ENCODE results near the gene DCN.

The DCN gene

DNA sequence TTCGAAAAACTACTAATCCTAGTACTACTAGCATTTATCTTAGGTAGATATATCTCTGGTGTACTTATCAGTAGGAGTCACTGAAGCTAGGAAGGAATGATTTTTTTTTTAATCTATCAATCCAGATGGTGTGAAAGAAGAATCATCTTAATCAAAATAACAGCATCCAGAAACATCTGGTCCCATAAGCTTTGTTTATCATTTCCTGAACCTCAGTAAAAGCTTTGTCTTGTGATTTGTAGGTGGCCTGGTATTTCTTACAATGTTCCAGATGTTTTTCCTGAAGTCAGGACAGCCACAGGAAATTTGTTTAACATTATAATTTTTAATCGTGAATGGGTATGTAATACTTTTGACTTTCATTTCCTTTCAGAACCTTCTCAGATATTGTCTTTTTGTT lies 43.3 kb downstream of the DCN start:
- H3K27me3 Mint-ChIP-seq: no peaks in the 10 kb centered on the region
- H3K27ac Mint-ChIP-seq: no peak overlapping the region
- no peaks in the 10 kb centered on the region for H3K9me3 Mint-ChIP-seq
- no peak for DNase-seq
- CTCF ChIA-PET: no interaction called here
- H3K4me1 Mint-ChIP-seq: no peaks in the 10 kb centered on the region
- no peak overlapping the region for H3K4me3 Mint-ChIP-seq
- H3K36me3 Mint-ChIP-seq: no peaks in the 10 kb centered on the region

DNA sequence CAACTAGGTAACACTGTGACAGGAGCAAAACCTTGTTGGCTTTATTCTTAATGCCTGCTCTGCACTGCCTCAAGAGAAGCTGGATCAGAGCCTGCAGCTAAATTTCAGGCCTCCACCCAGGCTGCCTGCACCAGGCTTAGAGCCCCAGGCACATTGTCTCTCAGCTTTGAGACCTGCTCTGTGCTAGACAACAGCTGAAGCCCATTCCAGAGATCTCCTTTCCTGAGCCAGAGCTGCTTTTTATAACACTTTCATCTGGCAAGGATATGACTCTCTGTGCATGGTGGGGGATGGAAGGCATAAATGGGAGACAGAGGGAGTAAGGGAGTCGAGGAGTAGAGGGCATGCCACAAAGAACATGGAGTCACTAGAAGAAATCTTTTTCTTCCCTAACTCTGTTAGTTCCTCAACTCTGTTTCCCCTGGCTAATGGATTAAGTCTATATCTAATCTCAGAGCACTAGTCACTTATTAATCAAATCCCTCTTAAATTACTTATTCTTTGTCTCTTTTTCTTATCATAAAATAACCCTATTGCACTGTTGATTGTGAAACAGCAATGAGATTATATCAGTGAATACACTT lies 44.2 kb downstream of the DCN start:
- CTCF ChIA-PET: no interaction called here
- no peaks in the 10 kb centered on the region for H3K4me1 Mint-ChIP-seq
- no peaks in the 10 kb centered on the region for H3K36me3 Mint-ChIP-seq
- no peak overlapping the region for H3K4me3 Mint-ChIP-seq
- DNase-seq: no peak
- no peaks in the 10 kb centered on the region for H3K9me3 Mint-ChIP-seq
- no peak overlapping the region for H3K27ac Mint-ChIP-seq
- H3K27me3 Mint-ChIP-seq: no peaks in the 10 kb centered on the region

DNA sequence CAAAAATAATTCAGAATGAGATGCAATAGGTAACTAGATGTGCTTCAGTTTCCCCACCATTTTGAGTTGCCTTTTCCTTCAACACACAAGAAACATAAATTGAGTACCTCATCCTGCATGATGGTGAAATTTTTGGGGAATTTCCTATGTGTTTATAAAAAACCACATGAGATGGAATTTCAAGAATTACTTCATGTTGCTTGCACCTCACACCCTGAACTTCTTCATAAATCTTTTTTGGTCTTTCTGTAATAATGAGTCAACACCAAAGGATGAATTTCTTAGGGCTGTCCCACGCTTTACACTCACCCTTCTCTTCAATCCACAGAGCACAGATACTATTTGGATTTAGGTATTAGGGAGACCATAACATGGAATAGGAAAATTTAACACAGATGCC lies 48.7 kb downstream of the DCN start:
- H3K36me3 Mint-ChIP-seq: no peaks in the 10 kb centered on the region
- CTCF ChIA-PET: no interaction called here
- H3K27me3 Mint-ChIP-seq: no peaks in the 10 kb centered on the region
- no peak for DNase-seq
- no peaks in the 10 kb centered on the region for H3K4me1 Mint-ChIP-seq
- H3K9me3 Mint-ChIP-seq: no peaks in the 10 kb centered on the region
- H3K4me3 Mint-ChIP-seq: no peak overlapping the region
- H3K27ac Mint-ChIP-seq: no peak overlapping the region

DNA sequence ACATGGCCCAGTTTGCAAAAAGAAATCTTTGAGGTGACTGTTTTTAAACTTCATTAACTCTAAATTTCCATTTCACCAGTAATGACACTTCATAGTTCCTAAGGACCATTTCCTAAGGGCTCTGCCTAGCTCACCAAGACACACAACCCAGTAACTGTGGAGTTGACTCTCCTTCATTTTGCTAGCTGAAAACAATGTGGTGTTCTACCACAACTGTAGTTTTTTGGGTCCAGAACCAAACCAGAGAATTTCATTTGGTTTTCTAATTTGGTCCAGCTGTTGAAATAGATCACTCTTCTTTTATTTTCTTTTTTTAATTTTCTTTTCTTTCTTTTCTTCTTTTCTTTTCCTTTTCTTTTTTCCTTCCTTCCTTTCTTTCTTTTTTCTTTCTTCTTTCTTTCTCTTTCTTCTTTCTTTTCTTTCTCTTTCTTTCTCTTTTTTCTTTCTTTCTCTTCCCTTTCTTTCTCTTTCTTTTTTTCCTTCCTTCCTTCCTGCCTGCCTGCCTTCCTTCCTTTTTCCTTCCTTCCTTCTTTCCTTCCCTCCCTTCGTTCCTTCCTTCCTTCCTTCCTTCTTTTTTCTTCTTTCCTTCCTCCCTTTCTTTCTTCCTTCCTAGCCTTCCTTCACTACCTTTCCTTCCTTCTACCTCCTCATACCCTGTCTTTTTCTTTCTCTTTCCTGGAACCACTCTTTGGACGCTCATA lies 52.8 kb downstream of the DCN start:
- Mint-ChIP-seq H3K27ac (no peak overlapping the region), H3K4me3 (no peak overlapping the region), H3K36me3 (no peaks in the 10 kb centered on the region), H3K9me3 (no peaks in the 10 kb centered on the region), H3K27me3 (no peaks in the 10 kb centered on the region), H3K4me1 (no peaks in the 10 kb centered on the region)
- CTCF ChIA-PET: no interaction called here
- DNase-seq: no peak

DNA sequence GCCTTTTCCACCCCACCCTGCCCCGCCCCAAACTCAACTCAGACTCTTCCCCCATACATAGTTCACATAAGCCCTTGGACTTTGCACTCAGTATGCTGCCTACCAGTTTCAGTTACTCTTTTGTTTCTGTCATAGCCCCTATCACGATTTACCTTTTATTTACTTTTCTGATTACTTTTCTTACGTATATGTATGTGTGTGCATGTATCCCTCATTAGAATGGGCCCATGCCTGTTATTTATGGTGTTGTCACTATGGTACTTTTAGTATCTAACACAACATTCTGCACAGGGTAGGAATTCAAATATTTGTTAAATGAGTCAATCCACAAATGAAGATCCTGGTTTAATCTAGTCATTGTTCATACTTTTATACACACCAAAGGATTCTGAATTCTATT lies 54.9 kb downstream of the DCN start:
- Mint-ChIP-seq H3K36me3 (no peaks in the 10 kb centered on the region), H3K27ac (no peak overlapping the region), H3K9me3 (no peaks in the 10 kb centered on the region), H3K4me3 (no peak overlapping the region), H3K27me3 (no peaks in the 10 kb centered on the region), H3K4me1 (no peaks in the 10 kb centered on the region)
- no peak for DNase-seq
- CTCF ChIA-PET: no interaction called here

DNA sequence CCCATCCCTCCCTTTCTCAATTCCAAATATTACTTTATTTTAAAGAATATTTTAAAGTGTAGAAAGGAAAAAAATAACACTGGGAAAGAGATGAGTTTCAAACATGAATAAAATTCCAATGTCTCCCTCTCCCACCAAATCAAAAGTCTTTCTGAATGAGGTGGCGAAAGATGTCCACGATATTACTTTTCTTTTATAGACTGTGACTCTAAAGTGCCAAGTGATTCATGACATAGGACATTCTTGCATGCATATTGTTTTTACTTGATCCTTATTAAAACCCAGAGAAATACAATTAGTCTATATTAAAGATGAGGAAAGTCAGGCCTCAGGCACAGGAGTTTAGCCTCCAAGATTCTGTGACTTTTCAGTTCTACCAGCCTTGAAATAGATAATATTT lies 55.3 kb downstream of the DCN start:
- H3K4me3 Mint-ChIP-seq: no peak overlapping the region
- no peaks in the 10 kb centered on the region for H3K9me3 Mint-ChIP-seq
- H3K4me1 Mint-ChIP-seq: no peaks in the 10 kb centered on the region
- H3K36me3 Mint-ChIP-seq: no peaks in the 10 kb centered on the region
- CTCF ChIA-PET: no interaction called here
- H3K27me3 Mint-ChIP-seq: no peaks in the 10 kb centered on the region
- H3K27ac Mint-ChIP-seq: no peak overlapping the region
- no peak for DNase-seq

DNA sequence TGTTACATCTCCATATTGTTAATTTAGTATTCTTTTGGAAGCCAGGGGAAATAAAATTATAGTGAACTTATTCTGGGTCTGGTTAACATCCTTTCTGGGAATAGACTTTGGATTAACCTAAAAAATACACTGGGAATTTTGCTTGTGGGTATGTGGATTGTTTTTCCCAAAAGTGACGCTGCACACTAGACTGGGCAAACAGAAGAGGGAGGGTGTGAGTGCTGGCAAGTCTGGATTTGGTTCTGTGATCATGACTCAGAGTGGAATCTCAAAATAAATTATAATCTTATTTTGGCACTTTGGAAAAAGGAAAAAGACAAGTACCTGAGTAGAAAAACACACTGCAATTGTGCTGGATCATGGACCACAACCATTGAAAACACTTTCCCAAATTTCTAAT lies 56.1 kb downstream of the DCN start:
- H3K27ac Mint-ChIP-seq: no peak overlapping the region
- DNase-seq: no peak
- no peak overlapping the region for H3K4me3 Mint-ChIP-seq
- no peaks in the 10 kb centered on the region for H3K9me3 Mint-ChIP-seq
- CTCF ChIA-PET: no interaction called here
- H3K27me3 Mint-ChIP-seq: no peaks in the 10 kb centered on the region
- H3K36me3 Mint-ChIP-seq: no peaks in the 10 kb centered on the region
- H3K4me1 Mint-ChIP-seq: no peaks in the 10 kb centered on the region

DNA sequence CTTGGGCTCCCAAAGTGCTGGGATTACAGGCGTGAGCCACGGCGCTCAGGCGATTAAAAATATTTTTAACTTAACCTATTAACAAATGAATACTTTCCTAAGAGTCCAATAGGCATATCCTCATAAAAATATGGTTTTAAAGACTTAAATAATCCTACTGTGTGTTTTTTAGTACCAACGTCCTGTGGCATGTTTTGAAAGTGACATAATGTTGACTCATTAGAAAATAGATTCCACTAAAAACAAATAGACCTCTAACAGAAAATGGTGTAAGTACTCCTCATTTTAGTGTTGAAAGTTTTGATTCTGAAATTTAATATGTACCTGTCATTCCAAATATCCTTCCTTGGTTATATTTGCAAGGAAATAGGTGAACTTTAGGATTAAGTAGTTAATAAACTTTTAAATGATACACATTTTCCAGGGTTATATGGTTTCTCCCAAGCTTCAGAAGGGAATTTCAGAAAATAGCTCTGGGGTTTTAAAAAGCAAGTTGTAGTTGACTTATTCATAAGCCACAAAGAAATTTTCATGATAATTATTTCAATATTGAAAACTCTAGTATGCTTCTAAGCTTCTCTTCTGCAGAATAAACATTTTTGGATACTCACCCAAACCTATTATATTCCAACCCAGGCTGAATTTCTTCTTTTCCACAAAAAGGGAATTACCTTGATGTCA lies 59.2 kb downstream of the DCN start:
- Mint-ChIP-seq H3K27me3 (no peaks in the 10 kb centered on the region), H3K4me1 (no peaks in the 10 kb centered on the region), H3K4me3 (no peak overlapping the region), H3K9me3 (no peaks in the 10 kb centered on the region), H3K36me3 (no peaks in the 10 kb centered on the region), H3K27ac (no peak overlapping the region)
- DNase-seq: no peak
- CTCF ChIA-PET: no interaction called here

DNA sequence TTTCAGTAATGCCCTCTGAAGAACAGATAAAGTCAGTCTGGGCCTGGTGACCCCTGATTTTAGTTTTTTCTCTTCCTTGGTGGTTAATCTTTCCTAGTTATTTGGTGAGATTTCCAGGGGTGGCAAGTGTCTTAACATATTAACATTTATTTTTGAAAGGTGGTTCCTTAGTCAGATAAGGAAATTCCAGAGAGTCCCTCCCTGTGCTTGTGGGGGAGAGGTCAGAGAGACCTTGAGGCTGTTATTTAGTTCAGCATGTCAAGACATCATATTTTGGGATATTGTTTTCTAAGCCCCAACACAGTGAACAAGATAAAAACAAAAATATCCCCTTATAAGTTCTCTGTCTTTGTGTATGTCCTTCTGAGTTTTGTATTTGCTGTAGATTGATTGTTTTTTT lies 61.8 kb downstream of the DCN start:
- Mint-ChIP-seq H3K9me3 (no peaks in the 10 kb centered on the region), H3K27me3 (no peaks in the 10 kb centered on the region), H3K27ac (no peak overlapping the region), H3K4me1 (no peaks in the 10 kb centered on the region), H3K4me3 (no peak overlapping the region), H3K36me3 (no peaks in the 10 kb centered on the region)
- DNase-seq: no peak
- CTCF ChIA-PET: no interaction called here

DNA sequence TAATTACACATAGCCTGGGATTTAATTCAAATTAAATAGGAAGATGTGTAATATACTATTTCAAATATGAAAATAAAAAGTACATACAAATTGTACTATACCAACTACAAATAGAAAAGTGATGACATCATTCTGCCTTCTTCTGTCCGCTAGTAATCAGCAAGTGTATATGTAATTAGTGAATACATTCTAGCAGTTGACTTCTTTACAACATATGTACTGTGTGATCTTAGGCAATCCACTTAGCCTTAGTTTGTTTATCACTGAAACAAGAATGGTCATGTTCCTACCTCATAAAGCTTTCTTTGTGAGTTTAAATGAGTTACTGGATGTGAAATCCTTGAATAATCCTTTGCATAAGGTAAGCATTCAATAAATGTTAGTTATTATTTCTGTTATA lies 63.5 kb downstream of the DCN start:
- Mint-ChIP-seq H3K9me3 (no peaks in the 10 kb centered on the region), H3K27me3 (no peaks in the 10 kb centered on the region), H3K4me1 (no peaks in the 10 kb centered on the region), H3K4me3 (no peak overlapping the region), H3K27ac (no peak overlapping the region), H3K36me3 (no peaks in the 10 kb centered on the region)
- no peak for DNase-seq
- CTCF ChIA-PET: interaction anchor here (1.5 kb wide), 1 partner anchor 10 kb away, joined by 6 read pairs; no protein-coding TSS in a partner anchor

DNA sequence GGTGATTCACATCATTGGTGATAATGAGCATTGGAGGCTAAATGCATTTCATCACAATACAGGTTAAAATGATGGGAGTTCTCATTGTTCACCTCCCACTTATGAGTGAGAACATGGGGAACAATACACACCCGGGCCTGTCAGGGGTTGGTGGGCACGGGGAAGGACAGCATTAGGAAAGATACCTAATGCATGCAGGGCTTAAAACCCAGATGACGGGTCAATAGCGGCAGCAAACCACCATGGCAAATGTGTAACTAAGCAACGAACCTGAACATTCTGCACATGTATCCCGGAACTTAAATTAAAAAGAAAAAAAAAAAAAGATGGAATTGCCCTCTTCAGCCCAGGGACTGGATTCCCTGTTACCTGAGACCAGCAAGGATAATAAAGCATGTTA lies 69.0 kb downstream of the DCN start:
- CTCF ChIA-PET: no interaction called here
- no peaks in the 10 kb centered on the region for H3K27me3 Mint-ChIP-seq
- H3K27ac Mint-ChIP-seq: no peak overlapping the region
- H3K4me1 Mint-ChIP-seq: no peaks in the 10 kb centered on the region
- no peak overlapping the region for H3K4me3 Mint-ChIP-seq
- no peak for DNase-seq
- no peaks in the 10 kb centered on the region for H3K36me3 Mint-ChIP-seq
- no peaks in the 10 kb centered on the region for H3K9me3 Mint-ChIP-seq

DNA sequence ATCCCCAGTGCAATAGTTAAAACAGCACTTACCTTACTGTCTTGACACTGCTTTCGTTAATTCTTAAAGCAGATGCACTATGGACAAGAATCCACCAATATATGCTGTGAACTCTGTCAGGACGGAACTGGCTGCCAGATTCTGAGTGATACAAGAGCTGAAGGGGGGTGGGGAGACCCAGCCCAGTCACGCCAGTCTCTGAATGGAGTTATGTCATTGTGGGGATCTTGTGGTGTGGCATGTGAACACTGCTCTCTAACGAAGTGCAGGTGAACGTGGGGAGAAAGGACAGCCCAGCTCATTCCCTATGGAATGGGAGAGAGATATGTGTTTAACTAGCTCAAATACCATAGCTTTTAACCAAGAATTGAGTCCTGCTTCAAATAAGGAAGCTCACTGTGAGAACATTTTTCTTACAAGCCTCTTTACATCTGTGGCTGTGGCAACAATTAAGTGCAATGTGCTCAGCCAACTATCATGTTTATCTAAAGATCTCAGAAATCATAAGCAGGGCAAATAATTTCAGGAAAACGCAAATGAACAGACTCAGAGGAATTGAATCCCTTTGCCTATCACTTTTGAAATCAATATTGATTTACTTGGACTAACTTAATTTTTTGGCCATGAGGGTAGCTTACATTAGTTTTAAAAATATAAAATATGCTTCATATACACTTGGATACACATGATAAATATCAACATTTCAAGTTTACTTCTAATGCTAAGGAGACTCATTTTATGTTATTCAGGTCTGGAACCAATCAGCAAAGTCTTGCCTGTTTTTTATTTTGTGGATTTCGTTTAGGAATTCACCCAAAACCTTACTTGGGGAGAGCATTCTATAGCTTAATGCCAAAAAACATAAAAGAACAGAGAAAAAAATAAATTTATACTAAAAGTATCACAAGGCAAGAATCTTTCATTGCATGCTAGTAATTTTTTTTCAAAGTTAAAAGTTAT lies 71.0 kb downstream of the DCN start, which contains the start of gene LUM:
Gene LUM (minus strand): TSS at position 129 of the 960 bp plus-strand sequence. CDS start 2,515 bp downstream, outside the sequence.
- H3K27ac Mint-ChIP-seq: no peak within 1 kb of the TSS
- no peaks in the 10 kb centered on the region for H3K36me3 Mint-ChIP-seq
- H3K4me1 Mint-ChIP-seq: no peaks in the 10 kb centered on the region
- no peak for DNase-seq
- H3K4me3 Mint-ChIP-seq: no peak within 1 kb of the TSS
- CTCF ChIA-PET: interaction anchor here (1.2 kb wide), 1 partner anchor 118 kb away, joined by 3 read pairs; no protein-coding TSS in a partner anchor
- no peaks in the 10 kb centered on the region for H3K9me3 Mint-ChIP-seq
- H3K27me3 Mint-ChIP-seq: no peaks in the 10 kb centered on the region

DNA sequence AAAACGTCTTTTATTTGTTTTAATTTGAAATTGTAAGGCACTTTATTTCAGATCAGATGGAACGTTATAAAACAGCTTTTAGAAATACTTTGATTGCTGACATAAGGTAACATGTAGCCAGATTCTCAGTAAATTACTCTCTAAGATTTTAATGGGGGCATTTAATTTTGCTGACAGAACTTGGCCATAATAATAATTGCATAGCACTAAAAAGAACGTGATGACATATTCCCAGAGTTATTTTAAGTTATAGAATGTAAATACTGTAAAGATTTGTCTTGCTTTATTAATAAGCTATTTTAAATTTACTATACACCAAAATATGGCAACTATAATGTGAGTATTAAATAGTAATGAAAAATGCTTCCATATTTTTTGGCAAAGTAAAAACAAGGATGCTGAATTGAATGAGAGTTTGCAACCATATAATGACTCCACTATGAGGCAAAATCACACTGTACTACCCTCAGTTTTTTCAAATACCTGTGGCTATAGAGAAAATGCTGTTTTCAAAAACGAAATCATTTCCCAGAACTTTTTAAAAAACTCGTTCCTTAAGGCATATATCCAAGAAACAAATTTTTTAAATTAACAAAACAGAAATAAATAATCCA lies 72.2 kb downstream of the DCN start:
- H3K27me3 Mint-ChIP-seq: no peaks in the 10 kb centered on the region
- no peak for DNase-seq
- H3K9me3 Mint-ChIP-seq: no peaks in the 10 kb centered on the region
- no peaks in the 10 kb centered on the region for H3K4me1 Mint-ChIP-seq
- CTCF ChIA-PET: interaction anchor here (0.6 to 3.9 kb wide), 3 partner anchors 36 to 131 kb away, joined by 3 to 41 read pairs (median 3); no protein-coding TSS in a partner anchor
- H3K27ac Mint-ChIP-seq: no peak overlapping the region
- no peak overlapping the region for H3K4me3 Mint-ChIP-seq
- no peaks in the 10 kb centered on the region for H3K36me3 Mint-ChIP-seq
